ENCODE results near the gene ZBTB7B. TPM values are rescaled to one million over a fixed set of nuclear protein-coding genes. Genes with fewer than 3 reads are reported as not detected.

ZBTB7B gene
- total and polyA plus RNA-seq, 9 of the 15 experiments (the other 6 are each of a cell fraction or from before 2014, with no cell fraction given), result 0.04 to 46.5 (median 15.2) TPM

DNA sequence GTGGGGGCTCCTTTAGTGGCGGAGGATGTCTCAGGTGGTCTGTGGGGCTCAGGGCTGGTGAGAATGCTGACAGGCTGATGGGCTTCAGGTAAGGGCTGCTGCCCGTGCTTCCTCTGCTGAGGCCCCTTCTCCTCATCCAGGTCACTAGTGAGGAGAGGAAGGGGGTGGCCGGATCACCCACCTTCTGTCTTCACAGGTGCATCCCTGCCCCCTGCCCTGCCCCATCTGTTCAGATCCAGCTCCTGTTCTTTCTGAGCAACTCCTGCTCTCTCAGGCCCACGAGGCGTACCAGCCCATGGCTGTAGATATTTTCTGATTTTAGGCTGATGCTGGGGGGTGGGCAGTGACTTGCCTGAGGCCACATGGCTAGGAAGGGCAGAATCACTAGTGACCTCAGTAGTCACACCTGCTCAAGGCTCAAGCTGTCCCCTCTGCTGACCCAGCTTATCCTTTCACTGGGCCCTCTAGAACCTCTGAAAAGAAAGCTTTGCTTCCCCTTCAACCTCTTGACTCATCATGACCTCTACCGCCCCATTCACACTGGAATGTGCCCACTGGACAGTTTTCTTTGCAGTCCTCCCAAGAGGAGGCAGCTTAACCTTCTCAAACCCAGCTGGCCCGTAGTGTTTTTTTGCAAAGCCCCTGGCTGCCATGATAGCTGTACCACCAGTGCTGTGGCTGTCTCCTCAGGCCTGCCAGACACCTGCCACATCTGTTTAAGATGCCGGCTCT lies 16.2 kb downstream of the ZBTB7B start:
- ATAC-seq (no peak), FAIRE-seq (no peak), DNase-seq (ENCODE audit: extremely low read depth in 1 of 4, low spot score in 3 of 4) (no peak)
- H4K20me1 ChIP-seq (replicated peaks; ENCODE audit: control insufficient read depth, insufficient read depth, low read length), result no peaks in the 10 kb centered on the region
- peaks cover 26 to 48% of the 10 kb centered on the region in 2 experiments for H3K4me1 ChIP-seq (replicated peaks in 1 of 2; ENCODE audit: control insufficient read depth in 2 of 2, insufficient read depth in 2 of 2, low read length in 2 of 2)
- H3K9me1 ChIP-seq (ENCODE audit: control insufficient read depth, insufficient read depth, low read length), result no peaks in the 10 kb centered on the region
- H3K9me3 ChIP-seq (replicated peaks; ENCODE audit: control insufficient read depth, insufficient read depth, low read depth, low read length), result no peaks in the 10 kb centered on the region
- CTCF ChIA-PET (ENCODE audit: low intra/inter-chr PET ratio), result interaction anchor here (1.9 to 2.8 kb wide), 4 partner anchors 18 to 63 kb away, joined by 6 to 28 read pairs (median 11); partner anchors contain the start of genes CKS1B, PBXIP1 and PYGO2
- no peak overlapping the region for H3K4me2 ChIP-seq (ENCODE audit: insufficient read depth, low read length)
- H3K79me2 ChIP-seq (ENCODE audit: control insufficient read depth, insufficient read depth, low read length), result peaks cover 5% of the 10 kb centered on the region; the same call in 1 of the 3 replicates
- TF ChIP-seq PTBP1 (IDR thresholded peaks at IDR 0.05; ENCODE audit: low read depth, low read length), result no peak
- no peak for TF ChIP-seq RBM25 (IDR thresholded peaks at IDR 0.05; ENCODE audit: low read depth, low read length, severe bottlenecking)
- TF ChIP-seq, protein P1, sequence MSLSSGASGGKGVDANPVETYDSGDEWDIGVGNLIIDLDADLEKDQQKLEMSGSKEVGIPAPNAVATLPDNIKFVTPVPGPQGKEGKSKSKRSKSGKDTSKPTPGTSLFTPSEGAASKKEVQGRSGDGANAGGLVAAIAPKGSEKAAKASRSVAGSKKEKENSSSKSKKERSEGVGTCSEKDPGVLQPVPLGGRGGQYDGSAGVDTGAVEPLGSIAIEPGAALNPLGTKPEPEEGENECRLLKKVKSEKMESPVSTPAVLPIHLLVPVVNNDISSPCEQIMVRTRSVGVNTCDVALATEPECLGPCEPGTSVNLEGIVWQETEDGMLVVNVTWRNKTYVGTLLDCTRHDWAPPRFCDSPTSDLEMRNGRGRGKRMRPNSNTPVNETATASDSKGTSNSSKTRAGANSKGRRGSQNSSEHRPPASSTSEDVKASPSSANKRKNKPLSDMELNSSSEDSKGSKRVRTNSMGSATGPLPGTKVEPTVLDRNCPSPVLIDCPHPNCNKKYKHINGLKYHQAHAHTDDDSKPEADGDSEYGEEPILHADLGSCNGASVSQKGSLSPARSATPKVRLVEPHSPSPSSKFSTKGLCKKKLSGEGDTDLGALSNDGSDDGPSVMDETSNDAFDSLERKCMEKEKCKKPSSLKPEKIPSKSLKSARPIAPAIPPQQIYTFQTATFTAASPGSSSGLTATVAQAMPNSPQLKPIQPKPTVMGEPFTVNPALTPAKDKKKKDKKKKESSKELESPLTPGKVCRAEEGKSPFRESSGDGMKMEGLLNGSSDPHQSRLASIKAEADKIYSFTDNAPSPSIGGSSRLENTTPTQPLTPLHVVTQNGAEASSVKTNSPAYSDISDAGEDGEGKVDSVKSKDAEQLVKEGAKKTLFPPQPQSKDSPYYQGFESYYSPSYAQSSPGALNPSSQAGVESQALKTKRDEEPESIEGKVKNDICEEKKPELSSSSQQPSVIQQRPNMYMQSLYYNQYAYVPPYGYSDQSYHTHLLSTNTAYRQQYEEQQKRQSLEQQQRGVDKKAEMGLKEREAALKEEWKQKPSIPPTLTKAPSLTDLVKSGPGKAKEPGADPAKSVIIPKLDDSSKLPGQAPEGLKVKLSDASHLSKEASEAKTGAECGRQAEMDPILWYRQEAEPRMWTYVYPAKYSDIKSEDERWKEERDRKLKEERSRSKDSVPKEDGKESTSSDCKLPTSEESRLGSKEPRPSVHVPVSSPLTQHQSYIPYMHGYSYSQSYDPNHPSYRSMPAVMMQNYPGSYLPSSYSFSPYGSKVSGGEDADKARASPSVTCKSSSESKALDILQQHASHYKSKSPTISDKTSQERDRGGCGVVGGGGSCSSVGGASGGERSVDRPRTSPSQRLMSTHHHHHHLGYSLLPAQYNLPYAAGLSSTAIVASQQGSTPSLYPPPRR (CRISPR knock-in tag; IDR thresholded peaks at IDR 0.05; ENCODE audit: borderline replicate concordance), result no peak
- peak; percentile 11 for TF ChIP-seq POLR2B (IDR thresholded peaks at IDR 0.05; ENCODE audit: low read depth, partially characterized antibody)
- POLR2A ChIA-PET, result interaction anchor here (0.6 to 2.3 kb wide), 9 partner anchors 8 to 393 kb away, joined by 3 to 12 read pairs (median 4); partner anchors contain the start of genes DCST1 and DCST2
- no peak overlapping the region for H3K4me3 ChIP-seq
- H3K9ac ChIP-seq (ENCODE audit: insufficient read depth in 1 of 2, low read depth in 2 of 2, low read length in 2 of 2), result peak overlapping the region in 1 of 2 experiments; percentile 31; a peak in 2 of 4 replicates
- in situ Hi-C loops (cut with MboI) (no loop called here), intact Hi-C loops (cut with micrococcal nuclease) (no loop called here)
- peaks cover 41% of the 10 kb centered on the region; the same call in 2 of the 3 replicates for H3K36me3 ChIP-seq (ENCODE audit: control insufficient read depth, insufficient read depth, low read length)
- WGBS (ENCODE audit: insufficient coverage, low coverage, missing lambda C conversion rate), result 80% methylated on average over 7 of the region's 8 CpGs
- BruUV-seq (replicated peaks), result no TSS peak
- H2AFZ ChIP-seq (ENCODE audit: low read depth, low read length), result no peak overlapping the region
- no peaks in the 10 kb centered on the region for H3K27me3 ChIP-seq (ENCODE audit: control insufficient read depth in 2 of 2, insufficient read depth in 2 of 2, low read length in 2 of 2)
- H3K27ac ChIP-seq (ENCODE audit: extremely low read depth, low read depth, low read length), result no peak overlapping the region

Measured in K562 (cell line).